Type B pancreatic cell (in vitro differentiated cells): ENCODE measurements around the gene CD52. TPM values are rescaled to one million over a fixed set of nuclear protein-coding genes. Genes with fewer than 3 reads are reported as not detected.

ENCODE experiments used
- DNase-seq: peaks from one replicate; pipeline ENCODE4 v3.0.0; 2021; ENCODE audit warnings: mixed read lengths; ENCODE audit not compliant: unreplicated experiment; ENCODE audit errors: extremely low spot score
- H3K27ac Mint-ChIP-seq: 2 replicates; pipeline ENCODE4 v1.8.0; 2021; ENCODE audit warnings: mild to moderate bottlenecking, mixed read lengths
- H3K27me3 Mint-ChIP-seq: 2 replicates; pipeline ENCODE4 v1.8.0; 2021; ENCODE audit warnings: mixed read lengths
- H3K36me3 Mint-ChIP-seq: 2 replicates; pipeline ENCODE4 v1.8.0; 2021; ENCODE audit warnings: mixed read lengths
- H3K4me1 Mint-ChIP-seq: one replicate; pipeline ENCODE4 v1.8.0; 2021; ENCODE audit warnings: mixed read lengths; ENCODE audit not compliant: unreplicated experiment
- H3K4me3 Mint-ChIP-seq: 2 replicates; pipeline ENCODE4 v1.8.0; 2021; ENCODE audit warnings: mild to moderate bottlenecking, mixed read lengths
- H3K9me3 Mint-ChIP-seq: 2 replicates; pipeline ENCODE4 v1.8.0; 2021; ENCODE audit warnings: mixed read lengths
- CTCF ChIP-seq: fragments of 200-600 bp; sonication (generic); conservative IDR thresholded peaks from 2 replicates; pipeline ENCODE4 v1.5.0; 2021; ENCODE audit warnings: antibody characterized with exemption, mild to moderate bottlenecking
- total RNA-seq: library from RNA; stranded (reverse); gene quantifications from 2 replicates; pipeline ENCODE4 v1.2.1, GENCODE V29; 2021; ENCODE audit warnings: low replicate concordance

Gene CD52
- total RNA-seq, 1 donor from 2014 or later: 0.75 TPM

- H3K36me3 Mint-ChIP-seq: no peaks in the 10 kb centered on the region
Observed at GRCh38 chr1:26357121-26357602, 39.4 kb downstream of the CD52 start.

GRCh38 chr1:26358411-26359384 is 40.9 kb downstream of the CD52 start:
- Mint-ChIP-seq H3K27ac (peak overlapping the region; percentile 81), H3K4me1 (peaks cover 6% of the 10 kb centered on the region), H3K27me3 (peaks cover 59% of the 10 kb centered on the region), H3K4me3 (peak overlapping the region; percentile 65), H3K9me3 (no peaks in the 10 kb centered on the region), H3K36me3 (no peaks in the 10 kb centered on the region)
- no peak for DNase-seq
- TF ChIP-seq CTCF: no peak

More at GRCh38 chr1:26357121-26357602, 39.4 kb downstream of the CD52 start:
- Mint-ChIP-seq H3K9me3 (no peaks in the 10 kb centered on the region), H3K4me3 (no peak overlapping the region), H3K27me3 (peaks cover 48% of the 10 kb centered on the region), H3K27ac (peak overlapping the region; percentile 77), H3K4me1 (peaks cover 12% of the 10 kb centered on the region)
- no peak for DNase-seq
- no peak for TF ChIP-seq CTCF

DNA sequence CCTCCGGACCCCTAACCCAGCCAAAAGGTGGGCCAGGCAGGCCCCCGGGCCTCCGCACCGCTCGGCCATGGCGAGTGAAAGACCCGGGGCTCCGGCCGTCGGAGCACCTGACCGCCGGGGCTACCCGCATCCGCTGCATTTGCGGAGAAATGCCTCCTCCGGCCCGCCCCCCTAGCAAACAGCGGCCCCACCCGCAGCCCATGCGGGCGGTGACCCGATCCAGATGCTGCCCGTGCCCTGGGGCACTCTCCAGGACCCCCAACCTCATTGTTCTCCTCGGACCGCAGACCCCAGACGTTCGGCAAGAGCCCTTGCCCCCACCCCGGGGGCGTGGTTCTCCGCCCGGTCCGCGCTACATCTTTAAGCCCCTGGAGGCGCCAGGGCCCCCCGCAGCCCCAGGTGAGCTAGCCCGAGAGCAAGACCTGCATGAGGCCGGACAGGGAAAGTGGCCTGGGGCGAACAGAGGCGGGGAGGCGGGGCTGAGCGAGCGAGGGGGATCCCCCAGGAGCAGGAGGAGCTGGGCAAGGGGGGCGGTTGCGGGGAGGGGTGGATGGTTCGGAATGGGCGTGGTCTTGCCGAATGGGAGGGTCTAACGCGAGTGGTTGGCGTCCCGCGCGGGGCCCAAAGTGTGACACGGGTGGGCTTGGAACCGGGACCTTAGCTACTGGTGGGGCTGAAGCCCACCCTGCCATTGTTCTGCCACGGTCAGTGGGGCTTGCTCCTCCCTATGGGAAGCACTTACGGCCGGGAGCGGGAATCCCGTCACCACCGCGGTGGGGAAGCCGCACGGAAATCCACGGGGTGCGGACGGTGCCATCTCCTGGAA is 42.4 kb downstream of the CD52 start:
- Mint-ChIP-seq H3K4me1 (peaks cover 8% of the 10 kb centered on the region), H3K36me3 (no peaks in the 10 kb centered on the region), H3K27ac (no peak overlapping the region), H3K4me3 (peak overlapping the region; percentile 74), H3K9me3 (no peaks in the 10 kb centered on the region), H3K27me3 (peaks cover 74% of the 10 kb centered on the region)
- DNase-seq: no peak
- no peak for TF ChIP-seq CTCF

GRCh38 chr1:26360807-26361604 is 43.2 kb downstream of the CD52 start:
- Mint-ChIP-seq H3K27ac (no peak overlapping the region), H3K9me3 (no peaks in the 10 kb centered on the region), H3K4me3 (peak overlapping the region; percentile 74), H3K4me1 (peaks cover 8% of the 10 kb centered on the region), H3K27me3 (peaks cover 72% of the 10 kb centered on the region), H3K36me3 (no peaks in the 10 kb centered on the region)
- no peak for TF ChIP-seq CTCF
- DNase-seq: no peak

- peaks cover 8% of the 10 kb centered on the region for H3K4me1 Mint-ChIP-seq
- no peak overlapping the region for H3K4me3 Mint-ChIP-seq
- no peak for DNase-seq
- TF ChIP-seq CTCF: no peak
- H3K27ac Mint-ChIP-seq: no peak overlapping the region
- H3K27me3 Mint-ChIP-seq: peaks cover 72% of the 10 kb centered on the region
- H3K36me3 Mint-ChIP-seq: no peaks in the 10 kb centered on the region
- no peaks in the 10 kb centered on the region for H3K9me3 Mint-ChIP-seq
Observed at GRCh38 chr1:26361605-26362122, 43.9 kb downstream of the CD52 start.
